GM23338 (cell line): Measurements from ENCODE around the gene THSD4. TPM values are rescaled to one million over a fixed set of nuclear protein-coding genes. Genes with fewer than 3 reads are reported as not detected.

Experiments
- ATAC-seq: fragments of 200-7000 bp; cut with Tn5 transposase; 3 replicates; pipeline ENCODE4 v1.9.1; 2020
- DNase-seq: peaks from one replicate; pipeline ENCODE4 v3.0.0-alpha.2; 2015; ENCODE audit warnings: low spot score
- H2AFZ ChIP-seq: fragments of 200-600 bp; sonication (generic); 2 replicates; pipeline ENCODE4 v1.8.0; 2016; ENCODE audit warnings: antibody characterized with exemption, mild to moderate bottlenecking, moderate library complexity
- H3F3A ChIP-seq: fragments of 200-600 bp; sonication (generic); replicated peaks from 2 replicates; pipeline ENCODE4 v1.8.0; 2017; ENCODE audit warnings: antibody characterized with exemption, mixed run types, low read depth
- H3K27ac ChIP-seq: fragments of 200-600 bp; sonication (generic); 2 replicates; pipeline ENCODE4 v1.6.1; 2016; ENCODE audit warnings: low read depth
- H3K27me3 ChIP-seq: fragments of 200-600 bp; sonication (generic); 2 replicates; pipeline ENCODE4 v1.8.0; 2016; ENCODE audit warnings: mild to moderate bottlenecking, mixed run types, moderate library complexity; ENCODE audit not compliant: insufficient read depth
- H3K36me3 ChIP-seq: fragments of 200-600 bp; sonication (generic); 2 replicates; pipeline ENCODE4 v1.8.0; 2016; ENCODE audit warnings: mild to moderate bottlenecking; ENCODE audit not compliant: insufficient read depth
- H3K4me1 ChIP-seq: fragments of 200-600 bp; sonication (generic); 2 replicates; pipeline ENCODE4 v1.8.0; 2016; ENCODE audit warnings: mild to moderate bottlenecking, moderate library complexity; ENCODE audit not compliant: insufficient read depth
- H3K4me2 ChIP-seq: fragments of 200-600 bp; sonication (generic); 2 replicates; pipeline ENCODE4 v1.7.1; 2017; ENCODE audit warnings: mixed run types
- H3K4me3 ChIP-seq: fragments of 200-600 bp; sonication (generic); 2 replicates; pipeline ENCODE4 v1.6.1; 2016; ENCODE audit warnings: mixed run types
- H3K79me2 ChIP-seq: fragments of 200-600 bp; sonication (generic); replicated peaks from 2 replicates; pipeline ENCODE4 v1.8.0; 2017; ENCODE audit warnings: mild to moderate bottlenecking; ENCODE audit not compliant: insufficient read depth
- H3K9me2 ChIP-seq: fragments of 200-600 bp; sonication (generic); 2 replicates; pipeline ENCODE4 v1.8.0; 2017; ENCODE audit not compliant: insufficient read depth
- H4K20me1 ChIP-seq: fragments of 200-600 bp; sonication (generic); replicated peaks from 2 replicates; pipeline ENCODE4 v1.8.0; 2017; ENCODE audit warnings: mild to moderate bottlenecking; ENCODE audit not compliant: insufficient read depth
- H3K27ac Mint-ChIP-seq: 2 replicates; pipeline ENCODE4 v1.8.0; 2020; ENCODE audit warnings: inconsistent platforms, mild to moderate bottlenecking, moderate library complexity, mixed read lengths
- H3K27me3 Mint-ChIP-seq: 3 replicates; pipeline ENCODE4 v1.8.0; 2022; ENCODE audit warnings: low read depth, mild to moderate bottlenecking, moderate library complexity, mixed read lengths, inconsistent platforms; ENCODE audit not compliant: insufficient read depth, poor library complexity
- H3K36me3 Mint-ChIP-seq: 3 replicates; pipeline ENCODE4 v1.8.0; 2021; ENCODE audit warnings: low read depth, mild to moderate bottlenecking, inconsistent platforms, moderate library complexity, mixed read lengths
- H3K4me1 Mint-ChIP-seq: 3 replicates; pipeline ENCODE4 v1.8.0; 2020; ENCODE audit warnings: mild to moderate bottlenecking, inconsistent platforms, mixed read lengths
- H3K4me3 Mint-ChIP-seq: 3 replicates; pipeline ENCODE4 v1.8.0; 2021; ENCODE audit warnings: moderate library complexity, mild to moderate bottlenecking, inconsistent platforms, mixed read lengths
- H3K9me3 Mint-ChIP-seq: 3 replicates; pipeline ENCODE4 v1.8.0; 2020; ENCODE audit warnings: moderate library complexity, mild to moderate bottlenecking, inconsistent platforms, mixed read lengths
- CREB1 ChIP-seq: fragments of 250-450 bp; sonication (Bioruptor Pico); IDR thresholded peaks from 2 replicates; pipeline ENCODE4 v1.5.0; 2020; ENCODE audit warnings: low read depth, mild to moderate bottlenecking, moderate library complexity
- ETS1 ChIP-seq: IDR thresholded peaks from 2 replicates; pipeline ENCODE4 v1.6.1; 2016; ENCODE audit warnings: antibody characterized with exemption
- EZH2 ChIP-seq: fragments of 200-600 bp; sonication (generic); IDR thresholded peaks from one replicate; pipeline ENCODE4 v1.8.0; 2017; ENCODE audit warnings: antibody characterized with exemption, mild to moderate bottlenecking, low read depth; ENCODE audit not compliant: unreplicated experiment
- JUNB ChIP-seq: IDR thresholded peaks from one replicate; pipeline ENCODE4 v1.6.1; 2016; ENCODE audit warnings: antibody characterized with exemption; ENCODE audit not compliant: unreplicated experiment
- NANOG ChIP-seq: IDR thresholded peaks from 2 replicates; pipeline ENCODE4 v1.6.1; 2016; ENCODE audit warnings: antibody characterized with exemption, borderline replicate concordance
- POLR2AphosphoS5 ChIP-seq: IDR thresholded peaks from 2 replicates; pipeline ENCODE4 v1.6.1; 2016; ENCODE audit warnings: antibody characterized with exemption, low read depth
- STAT1 ChIP-seq: IDR thresholded peaks from one replicate; pipeline ENCODE4 v1.6.1; 2016; ENCODE audit warnings: antibody characterized with exemption; ENCODE audit not compliant: unreplicated experiment
- ZNF114 ChIP-seq: fragments of 250-450 bp; sonication (Bioruptor Pico); IDR thresholded peaks from 2 replicates; pipeline ENCODE4 v1.5.0; 2020; ENCODE audit warnings: mild to moderate bottlenecking, moderate library complexity
- ZNF331 ChIP-seq: fragments of 250-450 bp; sonication (Bioruptor Pico); IDR thresholded peaks from 2 replicates; pipeline ENCODE4 v1.5.0; 2020; ENCODE audit warnings: low read depth, mild to moderate bottlenecking, moderate library complexity
- ZNF462 ChIP-seq: fragments of 250-450 bp; sonication (Bioruptor Pico); IDR thresholded peaks from 2 replicates; pipeline ENCODE4 v1.5.0; 2020; ENCODE audit warnings: mild to moderate bottlenecking, moderate library complexity
- polyA plus RNA-seq: library from polyadenylated mRNA; unstranded; fragments of >200 nt; fragmentation: Nextera tagmentation; extraction: Ambion mirVana; gene quantifications from 2 replicates; pipeline ENCODE4 v1.2.1, GENCODE V29; 2016
- total RNA-seq: library from RNA; depleted of rRNA; stranded (reverse); fragments of >200 nt; shearing (Covaris generic); gene quantifications from 2 replicates; pipeline ENCODE4 v1.2.3, GENCODE V29; 2014
- TF ChIP-seq, protein P1 (sequence below): IDR thresholded peaks from one replicate; pipeline ENCODE4 v1.6.1; 2018; ENCODE audit warnings: antibody characterized with exemption; ENCODE audit not compliant: unreplicated experiment
- TF ChIP-seq, protein P2 (sequence below), 2 experiments: fragments of 200-600 bp in 1 of 2; sonication (generic) in 1 of 2; conservative IDR thresholded peaks; 2 replicates each; pipeline versions ENCODE4 v1.5.1 to v1.6.1; 2016 to 2017; ENCODE audit warnings: antibody characterized with exemption in 2 of 2, low read depth in 2 of 2, mild to moderate bottlenecking in 2 of 2, moderate library complexity in 1 of 2

The THSD4 gene
- total and polyA plus RNA-seq, 2 experiments from 2014 or later: 2.0 to 7.4 TPM

DNA sequence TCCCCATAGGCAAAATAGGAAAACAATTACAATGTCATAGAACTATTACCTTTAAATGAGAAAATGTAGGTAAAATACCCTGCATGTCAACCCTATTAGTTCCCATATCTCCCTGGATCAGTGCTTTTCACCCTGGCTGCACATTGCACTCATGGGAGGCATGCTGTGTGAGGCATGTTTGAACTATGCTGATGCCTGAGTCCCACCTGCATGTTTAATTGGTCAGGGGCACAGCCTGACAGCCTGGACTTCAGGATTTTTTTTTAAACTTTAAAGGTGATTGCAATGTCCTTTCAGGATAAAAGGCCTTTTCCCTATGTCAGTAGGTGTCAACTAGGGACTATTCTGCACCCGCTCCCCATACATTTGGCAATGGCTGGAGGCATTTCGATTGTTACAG lies 559.1 kb downstream of the THSD4 start:
- Histone ChIP-seq H3K36me3 (no peaks in the 10 kb centered on the region), H3K27ac (no peak overlapping the region), H3K79me2 (no peaks in the 10 kb centered on the region), H3K4me2 (no peak overlapping the region), H3K4me3 (no peak overlapping the region), H2AFZ (no peak overlapping the region), H3F3A (no peaks in the 10 kb centered on the region), H3K9me2 (no peaks in the 10 kb centered on the region), H3K27me3 (no peaks in the 10 kb centered on the region), H4K20me1 (no peaks in the 10 kb centered on the region), H3K4me1 (peaks cover 21% of the 10 kb centered on the region)
- H3K27ac Mint-ChIP-seq: no peak overlapping the region
- peaks cover 30% of the 10 kb centered on the region for H3K4me1 Mint-ChIP-seq
- no peak for DNase-seq
- peaks cover 2% of the 10 kb centered on the region for H3K27me3 Mint-ChIP-seq
- no peak for ATAC-seq
- H3K9me3 Mint-ChIP-seq: no peaks in the 10 kb centered on the region; the same call in 2 of the 3 replicates
- H3K36me3 Mint-ChIP-seq: no peaks in the 10 kb centered on the region
- TF ChIP-seq EZH2: no peak
- no peak for TF ChIP-seq POLR2AphosphoS5
- no peak for TF ChIP-seq CREB1
- no peak for TF ChIP-seq ETS1
- TF ChIP-seq JUNB: no peak
- TF ChIP-seq STAT1: no peak
- no peak for TF ChIP-seq NANOG
- TF ChIP-seq, protein P1, sequence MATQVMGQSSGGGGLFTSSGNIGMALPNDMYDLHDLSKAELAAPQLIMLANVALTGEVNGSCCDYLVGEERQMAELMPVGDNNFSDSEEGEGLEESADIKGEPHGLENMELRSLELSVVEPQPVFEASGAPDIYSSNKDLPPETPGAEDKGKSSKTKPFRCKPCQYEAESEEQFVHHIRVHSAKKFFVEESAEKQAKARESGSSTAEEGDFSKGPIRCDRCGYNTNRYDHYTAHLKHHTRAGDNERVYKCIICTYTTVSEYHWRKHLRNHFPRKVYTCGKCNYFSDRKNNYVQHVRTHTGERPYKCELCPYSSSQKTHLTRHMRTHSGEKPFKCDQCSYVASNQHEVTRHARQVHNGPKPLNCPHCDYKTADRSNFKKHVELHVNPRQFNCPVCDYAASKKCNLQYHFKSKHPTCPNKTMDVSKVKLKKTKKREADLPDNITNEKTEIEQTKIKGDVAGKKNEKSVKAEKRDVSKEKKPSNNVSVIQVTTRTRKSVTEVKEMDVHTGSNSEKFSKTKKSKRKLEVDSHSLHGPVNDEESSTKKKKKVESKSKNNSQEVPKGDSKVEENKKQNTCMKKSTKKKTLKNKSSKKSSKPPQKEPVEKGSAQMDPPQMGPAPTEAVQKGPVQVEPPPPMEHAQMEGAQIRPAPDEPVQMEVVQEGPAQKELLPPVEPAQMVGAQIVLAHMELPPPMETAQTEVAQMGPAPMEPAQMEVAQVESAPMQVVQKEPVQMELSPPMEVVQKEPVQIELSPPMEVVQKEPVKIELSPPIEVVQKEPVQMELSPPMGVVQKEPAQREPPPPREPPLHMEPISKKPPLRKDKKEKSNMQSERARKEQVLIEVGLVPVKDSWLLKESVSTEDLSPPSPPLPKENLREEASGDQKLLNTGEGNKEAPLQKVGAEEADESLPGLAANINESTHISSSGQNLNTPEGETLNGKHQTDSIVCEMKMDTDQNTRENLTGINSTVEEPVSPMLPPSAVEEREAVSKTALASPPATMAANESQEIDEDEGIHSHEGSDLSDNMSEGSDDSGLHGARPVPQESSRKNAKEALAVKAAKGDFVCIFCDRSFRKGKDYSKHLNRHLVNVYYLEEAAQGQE: no peak
- TF ChIP-seq, protein P2, sequence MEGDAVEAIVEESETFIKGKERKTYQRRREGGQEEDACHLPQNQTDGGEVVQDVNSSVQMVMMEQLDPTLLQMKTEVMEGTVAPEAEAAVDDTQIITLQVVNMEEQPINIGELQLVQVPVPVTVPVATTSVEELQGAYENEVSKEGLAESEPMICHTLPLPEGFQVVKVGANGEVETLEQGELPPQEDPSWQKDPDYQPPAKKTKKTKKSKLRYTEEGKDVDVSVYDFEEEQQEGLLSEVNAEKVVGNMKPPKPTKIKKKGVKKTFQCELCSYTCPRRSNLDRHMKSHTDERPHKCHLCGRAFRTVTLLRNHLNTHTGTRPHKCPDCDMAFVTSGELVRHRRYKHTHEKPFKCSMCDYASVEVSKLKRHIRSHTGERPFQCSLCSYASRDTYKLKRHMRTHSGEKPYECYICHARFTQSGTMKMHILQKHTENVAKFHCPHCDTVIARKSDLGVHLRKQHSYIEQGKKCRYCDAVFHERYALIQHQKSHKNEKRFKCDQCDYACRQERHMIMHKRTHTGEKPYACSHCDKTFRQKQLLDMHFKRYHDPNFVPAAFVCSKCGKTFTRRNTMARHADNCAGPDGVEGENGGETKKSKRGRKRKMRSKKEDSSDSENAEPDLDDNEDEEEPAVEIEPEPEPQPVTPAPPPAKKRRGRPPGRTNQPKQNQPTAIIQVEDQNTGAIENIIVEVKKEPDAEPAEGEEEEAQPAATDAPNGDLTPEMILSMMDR (conservative IDR thresholded peaks at IDR 0.05; ENCODE audit: low read depth in 2 of 2): no peak
- TF ChIP-seq ZNF331 (CRISPR knock-in tag): no peak
- no peak for TF ChIP-seq ZNF114
- TF ChIP-seq ZNF462: no peak
- no peak overlapping the region for H3K4me3 Mint-ChIP-seq
